Measurements from ENCODE around the gene FAM241A. TPM values are rescaled to one million over a fixed set of nuclear protein-coding genes. Genes with fewer than 3 reads are reported as not detected.

The FAM241A gene
- total RNA-seq, 2 donors from 2014 or later, result 3.2 to 7.5 TPM

DNA sequence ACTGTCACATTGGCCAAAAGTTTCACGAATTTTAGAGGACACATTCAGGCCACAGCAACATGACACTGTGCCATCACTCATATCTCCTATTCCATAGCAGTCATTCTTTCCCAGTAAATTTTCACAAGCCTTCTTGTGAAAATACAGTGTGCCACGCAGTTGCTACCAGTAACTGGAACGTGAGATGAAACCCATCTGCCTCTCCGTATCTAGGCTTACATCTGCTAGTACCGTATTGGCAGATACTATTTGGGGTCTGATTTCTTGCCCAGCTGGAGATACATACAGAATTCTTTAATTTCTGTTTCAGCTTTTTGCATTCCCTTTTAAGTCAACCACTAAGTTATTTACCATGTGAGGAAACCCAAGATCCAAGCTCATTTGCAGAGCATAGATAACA lies 8.7 kb upstream of the FAM241A start:
- Histone ChIP-seq H3K9me3 (no peaks in the 10 kb centered on the region), H3K36me3 (no peaks in the 10 kb centered on the region), H3K27me3 (replicated peaks; ENCODE audit: insufficient read depth) (no peaks in the 10 kb centered on the region), H3K4me1 (ENCODE audit: control insufficient read depth in 1 of 2, low read depth in 2 of 2) (no peaks in the 10 kb centered on the region), H3K4me3 (no peak overlapping the region), H3K27ac (no peak overlapping the region)
- no peak for ATAC-seq (ENCODE audit: insufficient number of reproducible peaks, low FRiP score, low read depth)
- DNase-seq (ENCODE audit: low spot score), result no peak
- TF ChIP-seq, protein P1, sequence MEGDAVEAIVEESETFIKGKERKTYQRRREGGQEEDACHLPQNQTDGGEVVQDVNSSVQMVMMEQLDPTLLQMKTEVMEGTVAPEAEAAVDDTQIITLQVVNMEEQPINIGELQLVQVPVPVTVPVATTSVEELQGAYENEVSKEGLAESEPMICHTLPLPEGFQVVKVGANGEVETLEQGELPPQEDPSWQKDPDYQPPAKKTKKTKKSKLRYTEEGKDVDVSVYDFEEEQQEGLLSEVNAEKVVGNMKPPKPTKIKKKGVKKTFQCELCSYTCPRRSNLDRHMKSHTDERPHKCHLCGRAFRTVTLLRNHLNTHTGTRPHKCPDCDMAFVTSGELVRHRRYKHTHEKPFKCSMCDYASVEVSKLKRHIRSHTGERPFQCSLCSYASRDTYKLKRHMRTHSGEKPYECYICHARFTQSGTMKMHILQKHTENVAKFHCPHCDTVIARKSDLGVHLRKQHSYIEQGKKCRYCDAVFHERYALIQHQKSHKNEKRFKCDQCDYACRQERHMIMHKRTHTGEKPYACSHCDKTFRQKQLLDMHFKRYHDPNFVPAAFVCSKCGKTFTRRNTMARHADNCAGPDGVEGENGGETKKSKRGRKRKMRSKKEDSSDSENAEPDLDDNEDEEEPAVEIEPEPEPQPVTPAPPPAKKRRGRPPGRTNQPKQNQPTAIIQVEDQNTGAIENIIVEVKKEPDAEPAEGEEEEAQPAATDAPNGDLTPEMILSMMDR (IDR thresholded peaks at IDR 0.05), result no peak

GRCh38 chr4:112138538-112138937 lies 6.7 kb upstream of the FAM241A start:
- Histone ChIP-seq H3K27ac (no peak overlapping the region), H3K36me3 (no peaks in the 10 kb centered on the region), H3K27me3 (replicated peaks; ENCODE audit: insufficient read depth) (no peaks in the 10 kb centered on the region), H3K4me3 (no peak overlapping the region), H3K4me1 (ENCODE audit: control insufficient read depth in 1 of 2, low read depth in 2 of 2) (no peaks in the 10 kb centered on the region), H3K9me3 (no peaks in the 10 kb centered on the region)
- DNase-seq (ENCODE audit: low spot score) (no peak), ATAC-seq (ENCODE audit: insufficient number of reproducible peaks, low FRiP score, low read depth) (no peak)
- TF ChIP-seq, protein P1 (IDR thresholded peaks at IDR 0.05), result no peak

DNA sequence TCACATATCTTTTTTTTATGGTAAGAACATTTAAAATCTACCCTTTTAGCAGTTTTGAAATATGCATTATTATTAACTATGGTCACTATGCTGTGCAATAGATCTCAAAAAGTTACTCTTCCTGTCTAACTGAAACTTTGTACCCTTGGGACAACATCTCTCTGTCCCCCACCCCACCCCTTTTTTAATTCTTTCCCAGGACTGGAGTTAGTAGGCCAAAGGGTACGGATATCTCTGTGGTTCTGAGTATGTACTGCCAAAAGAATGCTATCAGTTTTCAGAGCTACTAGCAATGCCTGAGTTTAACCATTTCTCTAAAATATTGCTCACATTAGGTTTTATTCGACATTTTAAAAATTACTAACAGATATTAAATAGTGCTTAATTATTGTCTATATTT lies 4.7 kb upstream of the FAM241A start:
- TF ChIP-seq, protein P1 (IDR thresholded peaks at IDR 0.05), result no peak
- H3K9me3 ChIP-seq, result no peaks in the 10 kb centered on the region
- H3K36me3 ChIP-seq, result no peaks in the 10 kb centered on the region
- H3K27ac ChIP-seq, result no peak overlapping the region
- ATAC-seq (ENCODE audit: insufficient number of reproducible peaks, low FRiP score, low read depth) (no peak), DNase-seq (ENCODE audit: low spot score) (no peak)
- H3K4me1 ChIP-seq (ENCODE audit: control insufficient read depth in 1 of 2, low read depth in 2 of 2), result no peaks in the 10 kb centered on the region
- H3K4me3 ChIP-seq, result no peak overlapping the region
- H3K27me3 ChIP-seq (replicated peaks; ENCODE audit: insufficient read depth), result no peaks in the 10 kb centered on the region

- Histone ChIP-seq H3K27ac (no peak overlapping the region), H3K4me3 (no peak overlapping the region), H3K27me3 (replicated peaks; ENCODE audit: insufficient read depth) (no peaks in the 10 kb centered on the region), H3K4me1 (ENCODE audit: control insufficient read depth in 1 of 2, low read depth in 2 of 2) (peaks cover under 1 to 3% of the 10 kb centered on the region in 2 donors), H3K36me3 (no peaks in the 10 kb centered on the region), H3K9me3 (no peaks in the 10 kb centered on the region)
- DNase-seq (ENCODE audit: low spot score) (no peak), ATAC-seq (ENCODE audit: insufficient number of reproducible peaks, low FRiP score, low read depth) (no peak)
- TF ChIP-seq, protein P1 (IDR thresholded peaks at IDR 0.05), result no peak
Measured at GRCh38 chr4:112141366-112142138, 3.7 kb upstream of the FAM241A start.

DNA sequence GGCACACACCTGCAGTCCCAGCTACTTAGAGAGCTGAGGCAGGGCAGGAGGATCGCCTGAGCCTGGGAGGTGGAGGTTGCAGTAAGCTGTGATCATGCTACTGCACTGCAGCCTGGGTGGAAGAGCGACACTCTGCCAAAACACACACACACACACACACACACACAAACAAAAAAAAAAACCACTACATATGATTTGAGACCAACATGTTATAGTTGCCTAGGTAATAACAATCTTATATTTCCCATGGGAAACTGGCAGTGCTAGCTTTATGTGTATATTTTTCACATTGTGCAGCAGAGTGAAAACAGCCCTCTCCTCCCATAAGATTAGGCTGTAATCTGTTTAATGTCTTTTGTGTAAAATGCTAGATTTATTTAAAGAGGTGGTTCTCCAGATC lies 3.1 kb upstream of the FAM241A start:
- H3K36me3 ChIP-seq, result no peaks in the 10 kb centered on the region
- no peak overlapping the region for H3K27ac ChIP-seq
- H3K27me3 ChIP-seq (replicated peaks; ENCODE audit: insufficient read depth), result no peaks in the 10 kb centered on the region
- H3K9me3 ChIP-seq, result no peaks in the 10 kb centered on the region
- no peak for ATAC-seq (ENCODE audit: insufficient number of reproducible peaks, low FRiP score, low read depth)
- no peak for DNase-seq (ENCODE audit: low spot score)
- TF ChIP-seq, protein P1 (IDR thresholded peaks at IDR 0.05), result no peak
- peaks cover 3 to 9% of the 10 kb centered on the region in 2 donors for H3K4me1 ChIP-seq (ENCODE audit: control insufficient read depth in 1 of 2, low read depth in 2 of 2)
- no peak overlapping the region for H3K4me3 ChIP-seq

Measured in thoracic aorta (tissue), 2 donors.